Activated CD4-positive, alpha-beta memory T cell treated with anti-CD3 and anti-CD28 coated beads, Interleukin-2, amount 10 ng/mL, durations not matched to agents 7 days and 5 days (primary cell): ENCODE measurements around the gene ZBTB38. TPM values are rescaled to one million over a fixed set of nuclear protein-coding genes. Genes with fewer than 3 reads are reported as not detected.
A peak's percentile ranks its signal among the peaks of the same experiment; 100 is the strongest.

Source experiments
- CTCF ChIA-PET: fragments of 350-600 bp; sonication (Branson Sonifier 250); formaldehyde crosslinking; loops from one replicate; lab custom pipeline; 2021; ENCODE audit warnings: antibody characterized with exemption, inconsistent platforms; lab: Charles Lee
- POLR2A ChIA-PET: fragments of 350-600 bp; sonication (Branson Sonifier 250); formaldehyde crosslinking; loops from one replicate; lab custom pipeline; 2021; ENCODE audit warnings: antibody characterized with exemption; lab: Charles Lee
- DNase-seq: peaks from one replicate; pipeline ENCODE4 v3.0.0-alpha.2; 2020
- H3K27ac Mint-ChIP-seq: one replicate; pipeline ENCODE4 v1.8.0; 2021; ENCODE audit warnings: mild to moderate bottlenecking, mixed read lengths
- H3K27me3 Mint-ChIP-seq: one replicate; pipeline ENCODE4 v1.8.0; 2021; ENCODE audit warnings: mixed read lengths
- H3K36me3 Mint-ChIP-seq: one replicate; pipeline ENCODE4 v1.8.0; 2021; ENCODE audit warnings: low read depth, mixed read lengths
- H3K4me1 Mint-ChIP-seq: one replicate; pipeline ENCODE4 v1.8.0; 2021; ENCODE audit warnings: mixed read lengths
- H3K4me3 Mint-ChIP-seq: one replicate; pipeline ENCODE4 v1.8.0; 2021; ENCODE audit warnings: mild to moderate bottlenecking, mixed read lengths
- H3K9me3 Mint-ChIP-seq: one replicate; pipeline ENCODE4 v1.8.0; 2021; ENCODE audit warnings: mixed read lengths
- total RNA-seq, 2 experiments: library from RNA; stranded (reverse); gene quantifications; one replicate each; pipeline ENCODE4 v1.2.3, GENCODE V29; 2021

The ZBTB38 gene
- total RNA-seq, 2 experiments from 2014 or later, result 36.0 to 39.6 TPM

DNA sequence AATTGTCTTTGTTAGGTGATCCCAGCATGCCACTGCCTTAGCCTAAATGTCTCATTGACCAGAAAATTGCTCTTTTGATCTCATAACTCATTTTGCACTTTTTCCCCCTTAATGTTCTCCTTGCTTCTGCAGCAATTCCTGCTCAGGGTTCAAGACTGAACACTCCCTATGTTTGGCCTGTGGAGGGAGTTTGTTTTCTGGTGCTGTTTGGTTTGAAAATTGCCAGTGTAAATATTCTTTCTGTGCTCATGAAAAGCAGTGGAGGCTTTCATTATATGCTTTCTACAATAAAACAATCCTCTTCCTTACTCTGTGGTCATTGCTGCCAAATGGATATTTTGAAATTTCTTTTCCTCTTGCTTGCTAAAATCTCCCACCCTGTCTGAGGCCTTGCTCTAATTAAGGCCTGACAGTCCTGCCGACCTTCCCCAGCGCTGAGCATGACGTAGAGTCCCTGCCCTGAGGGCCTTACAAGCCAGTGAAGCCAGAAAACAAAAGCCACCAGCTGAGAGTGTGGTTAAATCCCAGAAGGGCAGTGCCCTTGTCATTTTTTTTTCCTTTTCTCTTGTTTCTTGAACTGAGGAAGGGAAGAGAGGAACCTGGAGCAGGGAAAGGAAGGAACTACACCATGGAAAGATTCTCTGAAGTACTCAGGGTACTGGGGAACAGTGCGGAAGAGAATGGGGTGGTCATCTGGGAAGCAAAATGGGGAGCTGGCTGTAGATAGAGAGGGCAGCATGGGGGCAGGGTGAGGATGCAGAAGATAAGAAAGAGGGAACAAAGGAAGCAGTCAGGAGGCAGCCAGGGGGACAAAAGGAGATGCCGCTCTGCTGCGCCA, 24.8 kb downstream of the ZBTB38 start:
- DNase-seq, result no peak
- Mint-ChIP-seq H3K36me3 (peaks cover 12% of the 10 kb centered on the region), H3K4me1 (peaks cover 25% of the 10 kb centered on the region), H3K27ac (no peak overlapping the region), H3K27me3 (no peaks in the 10 kb centered on the region), H3K9me3 (peaks cover 5% of the 10 kb centered on the region), H3K4me3 (no peak overlapping the region)
- POLR2A ChIA-PET, result interaction anchor here (0.9 to 18.6 kb wide), 3 partner anchors 14 to 19 kb away, joined by 3 to 320 read pairs (median 5); no protein-coding TSS in a partner anchor
- CTCF ChIA-PET, result interaction anchor here (0.6 kb wide), 1 partner anchor 530 kb away, joined by 3 read pairs; no protein-coding TSS in a partner anchor

DNA sequence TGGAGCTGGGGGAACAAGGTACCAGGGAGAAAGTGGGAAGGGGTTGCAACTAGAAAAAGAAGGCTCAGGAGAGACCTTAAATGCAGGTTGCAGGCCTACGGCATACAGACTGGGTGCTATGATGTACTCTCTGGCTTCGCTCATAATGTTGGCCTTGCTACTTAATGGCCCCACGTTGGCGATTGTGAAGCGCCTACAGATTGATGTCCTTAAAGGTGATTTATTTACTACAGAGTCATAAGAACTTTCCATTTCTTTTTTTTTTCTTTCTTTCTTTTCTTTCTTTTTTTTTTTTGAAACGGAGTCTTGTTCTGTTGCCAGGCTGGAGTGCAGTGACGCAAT, 25.4 kb downstream of the ZBTB38 start:
- H3K27ac Mint-ChIP-seq, result no peak overlapping the region
- POLR2A ChIA-PET, result interaction anchor here (0.9 to 1.7 kb wide), 2 partner anchors 17 to 19 kb away, joined by 3 to 5 read pairs; no protein-coding TSS in a partner anchor
- H3K4me1 Mint-ChIP-seq, result peaks cover 22% of the 10 kb centered on the region
- H3K27me3 Mint-ChIP-seq, result no peaks in the 10 kb centered on the region
- CTCF ChIA-PET, result no interaction called here
- H3K36me3 Mint-ChIP-seq, result peaks cover 12% of the 10 kb centered on the region
- peaks cover 5% of the 10 kb centered on the region for H3K9me3 Mint-ChIP-seq
- DNase-seq, result no peak
- no peak overlapping the region for H3K4me3 Mint-ChIP-seq

DNA sequence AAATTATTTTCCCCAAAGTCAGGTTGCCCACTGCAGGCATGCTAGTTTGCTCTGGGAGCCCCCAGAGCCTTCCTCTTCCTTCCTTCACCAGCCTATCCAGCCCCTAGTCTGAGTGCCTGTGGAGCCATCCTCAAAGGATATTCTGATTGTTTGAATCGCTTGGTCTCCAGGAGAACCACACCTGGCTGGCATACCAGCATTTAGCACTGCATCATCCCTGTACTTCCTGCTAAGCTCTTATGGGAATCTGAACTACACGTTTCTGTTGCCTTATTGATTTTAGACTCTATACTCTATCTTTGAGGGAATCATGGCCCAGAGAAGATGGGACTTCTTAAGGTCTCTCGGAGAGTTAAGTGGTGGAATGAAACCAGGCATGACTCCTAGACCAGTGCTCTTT, 26.3 kb downstream of the ZBTB38 start:
- ChIA-PET CTCF (no interaction called here), POLR2A (interaction anchor here (1.7 kb wide), 1 partner anchor 18 kb away, joined by 5 read pairs; no protein-coding TSS in a partner anchor)
- no peak overlapping the region for H3K27ac Mint-ChIP-seq
- no peak for DNase-seq
- H3K9me3 Mint-ChIP-seq, result peaks cover 5% of the 10 kb centered on the region
- H3K36me3 Mint-ChIP-seq, result peaks cover 12% of the 10 kb centered on the region
- no peaks in the 10 kb centered on the region for H3K27me3 Mint-ChIP-seq
- H3K4me1 Mint-ChIP-seq, result peaks cover 20% of the 10 kb centered on the region
- no peak overlapping the region for H3K4me3 Mint-ChIP-seq

DNA sequence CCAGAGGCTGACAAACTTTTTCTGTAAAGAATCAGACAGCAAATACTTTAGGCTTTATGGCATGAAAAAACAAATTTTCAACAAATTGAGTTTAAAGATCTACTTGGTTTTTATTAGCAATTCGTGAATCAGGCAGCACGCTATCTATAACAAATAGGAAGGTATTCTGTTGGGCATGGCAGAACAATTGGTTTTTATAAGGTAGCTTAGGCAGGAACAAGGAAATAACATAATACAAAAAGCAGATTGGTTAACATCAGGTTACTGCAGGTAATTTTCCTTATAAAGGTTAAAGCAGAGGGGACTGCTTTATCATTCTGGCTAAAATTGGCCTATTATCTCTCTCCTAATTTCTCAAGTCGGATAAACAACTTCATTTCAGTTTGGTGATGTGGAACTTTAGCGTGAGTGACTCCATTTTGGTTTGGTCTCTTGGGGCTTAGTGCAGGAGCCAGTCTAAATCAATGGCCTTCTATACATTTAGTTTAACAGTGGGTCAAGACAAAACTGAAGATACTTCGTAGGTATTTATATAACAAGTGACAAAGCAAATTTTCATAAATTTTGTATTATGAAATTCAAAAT, 26.8 kb downstream of the ZBTB38 start:
- Mint-ChIP-seq H3K27ac (no peak overlapping the region), H3K36me3 (peaks cover 12% of the 10 kb centered on the region), H3K9me3 (peaks cover 5% of the 10 kb centered on the region), H3K27me3 (no peaks in the 10 kb centered on the region), H3K4me1 (peaks cover 23% of the 10 kb centered on the region), H3K4me3 (no peak overlapping the region)
- DNase-seq, result no peak
- ChIA-PET POLR2A (no interaction called here), CTCF (no interaction called here)

DNA sequence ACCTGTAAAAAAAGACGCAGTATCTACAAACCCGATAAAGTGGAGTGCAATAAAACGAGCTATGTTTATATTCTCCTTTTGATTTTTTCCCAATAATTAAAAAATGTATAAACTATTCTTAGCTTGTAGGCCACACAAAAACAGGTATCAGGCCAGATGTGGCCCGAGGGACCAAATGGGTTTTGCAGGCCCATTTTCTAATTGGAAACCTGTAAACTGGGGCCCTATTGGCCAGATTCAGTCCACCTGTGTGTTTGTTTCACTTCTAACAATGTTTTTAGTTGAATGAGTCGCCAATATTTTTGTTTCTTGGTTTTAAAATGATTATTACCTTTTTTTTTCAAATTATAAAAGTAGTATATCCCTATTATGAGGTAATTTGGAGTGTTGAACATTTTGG, 29.7 kb downstream of the ZBTB38 start:
- H3K4me3 Mint-ChIP-seq, result no peak overlapping the region
- ChIA-PET POLR2A (interaction anchor here (1.3 to 1.6 kb wide), 2 partner anchors 87 to 90 kb away, joined by 5 to 6 read pairs; no protein-coding TSS in a partner anchor), CTCF (interaction anchor here (1.2 to 1.6 kb wide), 4 partner anchors 10 to 44 kb away, joined by 3 to 4 read pairs (median 3); no protein-coding TSS in a partner anchor)
- peaks cover 5% of the 10 kb centered on the region for H3K9me3 Mint-ChIP-seq
- no peak overlapping the region for H3K27ac Mint-ChIP-seq
- H3K36me3 Mint-ChIP-seq, result peaks cover 13% of the 10 kb centered on the region
- peaks cover 28% of the 10 kb centered on the region for H3K4me1 Mint-ChIP-seq
- DNase-seq, result no peak
- no peaks in the 10 kb centered on the region for H3K27me3 Mint-ChIP-seq

DNA sequence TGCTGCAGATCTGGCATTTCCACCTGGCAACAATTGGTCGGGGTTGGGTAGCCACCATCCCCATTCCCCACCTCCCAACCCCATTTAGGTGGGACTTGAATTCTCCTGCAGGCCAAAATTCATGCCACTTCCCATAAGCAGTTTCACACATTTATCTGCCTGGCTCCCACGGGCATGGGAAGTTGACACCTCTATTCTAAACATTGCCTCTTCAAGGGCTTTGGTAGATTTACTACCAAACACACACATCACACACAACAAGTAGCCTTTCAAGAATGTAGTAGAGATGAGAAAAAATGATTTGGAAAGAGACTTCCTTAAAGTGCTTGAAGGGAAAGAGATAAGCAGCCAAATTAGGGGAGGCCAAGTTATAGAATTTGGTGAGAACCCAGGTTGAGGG, 30.9 kb downstream of the ZBTB38 start:
- H3K27me3 Mint-ChIP-seq, result no peaks in the 10 kb centered on the region
- peaks cover 5% of the 10 kb centered on the region for H3K9me3 Mint-ChIP-seq
- H3K4me3 Mint-ChIP-seq, result no peak overlapping the region
- ChIA-PET CTCF (no interaction called here), POLR2A (no interaction called here)
- peaks cover 37% of the 10 kb centered on the region for H3K4me1 Mint-ChIP-seq
- no peak for DNase-seq
- H3K36me3 Mint-ChIP-seq, result peaks cover 21% of the 10 kb centered on the region
- no peak overlapping the region for H3K27ac Mint-ChIP-seq

DNA sequence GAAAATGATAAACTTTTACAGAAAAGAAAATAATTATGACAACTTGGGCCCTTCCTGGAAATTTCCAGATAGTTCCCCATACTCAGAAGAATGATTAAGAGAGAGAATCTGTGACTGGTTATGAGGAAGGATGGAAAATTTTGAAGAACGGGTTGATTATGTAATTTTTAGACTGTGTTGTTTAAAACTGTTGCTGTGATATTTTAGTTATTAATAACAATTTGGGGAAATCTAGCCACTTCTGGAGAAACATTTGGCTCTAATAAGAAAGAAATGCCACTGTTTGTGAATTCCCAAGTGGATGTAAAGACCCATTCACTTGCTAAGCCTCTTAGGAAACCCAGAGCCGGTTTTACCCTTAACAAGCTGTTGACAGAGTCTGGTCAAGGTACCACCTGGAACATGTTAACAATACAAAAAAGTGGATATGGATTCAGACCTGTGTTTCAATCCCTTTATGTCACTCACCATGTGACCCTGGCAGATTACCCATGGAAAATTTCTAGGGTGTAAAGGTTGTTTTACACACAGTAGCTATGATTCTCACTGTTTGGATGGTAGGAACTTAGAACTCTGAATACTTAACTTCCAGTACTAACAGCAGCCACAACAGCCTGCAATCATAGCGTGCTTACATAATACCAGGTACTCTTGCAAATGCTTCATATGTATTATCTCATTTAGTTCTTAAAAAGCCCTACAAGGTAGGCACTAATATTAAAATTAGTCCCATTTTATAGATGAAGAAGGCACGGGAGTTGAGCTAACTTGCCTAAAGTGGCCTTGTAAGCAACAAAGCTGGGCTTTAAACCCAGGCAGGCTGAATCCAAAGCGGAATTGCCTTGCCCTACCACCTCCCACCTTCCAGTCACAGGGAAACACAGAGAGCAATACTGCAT, 32.0 kb downstream of the ZBTB38 start:
- POLR2A ChIA-PET, result interaction anchor here (1.4 to 15.6 kb wide), 3 partner anchors 12 to 27 kb away, joined by 6 to 320 read pairs (median 7); no protein-coding TSS in a partner anchor
- no peak for DNase-seq

DNA sequence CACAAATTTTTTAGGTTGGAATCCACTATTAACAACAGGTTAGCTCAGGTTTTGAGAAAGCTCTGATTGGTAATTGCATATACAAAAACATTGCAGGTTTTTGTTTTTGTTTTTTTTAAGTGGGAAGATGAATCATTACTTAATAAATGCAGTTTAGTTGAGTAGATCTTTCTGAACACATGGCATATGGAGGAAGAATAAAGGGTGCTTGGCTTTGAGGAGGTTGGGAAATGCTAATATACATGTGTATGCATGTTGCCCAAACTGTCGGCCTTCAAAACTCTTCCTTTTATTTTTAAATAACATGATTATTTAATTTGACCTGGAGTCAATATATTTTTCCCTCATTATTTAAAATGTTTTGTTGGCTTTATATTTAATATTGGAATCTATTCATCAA, 32.8 kb downstream of the ZBTB38 start:
- Mint-ChIP-seq H3K27me3 (no peaks in the 10 kb centered on the region), H3K9me3 (peaks cover 5% of the 10 kb centered on the region), H3K36me3 (peaks cover 36% of the 10 kb centered on the region), H3K27ac (peak overlapping the region; percentile 36), H3K4me1 (peaks cover 51% of the 10 kb centered on the region), H3K4me3 (peak overlapping the region; percentile 74)
- DNase-seq, result no peak
- ChIA-PET CTCF (interaction anchor here (1.0 to 2.0 kb wide), 8 partner anchors 10 to 54 kb away, joined by 3 to 10 read pairs (median 4); no protein-coding TSS in a partner anchor), POLR2A (interaction anchor here (0.8 to 15.6 kb wide), 5 partner anchors 11 to 28 kb away, joined by 3 to 320 read pairs (median 6); no protein-coding TSS in a partner anchor)

More for the DNA sequence above, 32.0 kb downstream of the ZBTB38 start:
- Mint-ChIP-seq H3K4me3 (peak overlapping the region; percentile 40), H3K27ac (no peak overlapping the region), H3K9me3 (peaks cover 5% of the 10 kb centered on the region), H3K27me3 (no peaks in the 10 kb centered on the region), H3K4me1 (peaks cover 44% of the 10 kb centered on the region), H3K36me3 (peaks cover 30% of the 10 kb centered on the region)
- CTCF ChIA-PET, result interaction anchor here (1.2 to 2.0 kb wide), 6 partner anchors 10 to 54 kb away, joined by 3 to 10 read pairs (median 4); no protein-coding TSS in a partner anchor

DNA sequence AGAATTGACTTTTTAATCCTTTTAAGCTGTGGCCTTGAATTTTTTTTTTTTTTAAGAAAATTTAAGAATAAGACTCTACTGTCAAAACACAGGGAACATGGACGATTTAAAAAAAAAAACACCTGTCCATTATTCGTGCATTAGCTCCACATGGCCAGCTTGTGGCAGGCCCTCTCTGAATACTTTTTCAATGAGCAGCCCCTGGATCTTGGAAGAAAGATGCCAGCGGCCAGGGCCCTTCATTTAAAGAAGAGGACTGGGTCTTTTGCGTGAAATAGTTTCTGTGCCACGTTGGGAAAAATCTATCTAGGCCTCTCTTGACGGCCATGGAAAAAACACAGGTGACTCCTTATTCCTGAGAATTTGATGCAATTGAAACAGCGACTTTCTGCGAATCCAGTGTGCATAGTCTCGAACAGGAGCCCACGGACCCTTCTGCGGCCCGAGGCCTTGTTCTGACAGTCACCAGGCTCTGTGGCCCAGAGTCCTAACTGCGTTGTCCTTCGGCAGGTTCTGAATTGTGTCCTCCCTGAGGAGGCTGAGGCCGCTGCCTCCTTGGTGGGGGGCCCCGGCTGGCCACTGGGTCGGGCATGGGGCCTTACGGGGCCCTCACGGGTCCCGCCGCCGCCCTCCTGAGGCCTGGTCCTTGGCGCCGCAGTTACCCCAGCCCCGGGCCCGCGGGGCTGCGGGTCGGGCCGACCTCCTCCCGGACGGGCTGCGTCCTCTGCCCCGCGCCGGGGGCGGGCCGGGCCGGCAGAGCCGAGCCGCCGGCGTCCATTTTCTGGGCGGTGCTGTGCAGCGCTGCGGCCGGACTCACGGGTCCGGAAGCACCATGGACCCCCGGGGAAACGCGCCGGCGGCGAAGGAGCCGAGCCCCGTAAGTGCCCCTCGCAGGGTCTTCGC, 33.5 kb downstream of the ZBTB38 start:
- POLR2A ChIA-PET, result interaction anchor here (0.8 to 15.6 kb wide), 7 partner anchors 9 to 29 kb away, joined by 3 to 320 read pairs (median 7); no protein-coding TSS in a partner anchor
- peak overlapping the region; percentile 73 for H3K27ac Mint-ChIP-seq
- H3K27me3 Mint-ChIP-seq, result no peaks in the 10 kb centered on the region
- peaks cover 3% of the 10 kb centered on the region for H3K9me3 Mint-ChIP-seq
- peaks cover 58% of the 10 kb centered on the region for H3K4me1 Mint-ChIP-seq
- H3K4me3 Mint-ChIP-seq, result peak overlapping the region; percentile 74
- DNase-seq, result peak; percentile 63
- peaks cover 41% of the 10 kb centered on the region for H3K36me3 Mint-ChIP-seq
- CTCF ChIA-PET, result interaction anchor here (1.0 to 2.0 kb wide), 8 partner anchors 9 to 53 kb away, joined by 3 to 10 read pairs (median 4); no protein-coding TSS in a partner anchor

DNA sequence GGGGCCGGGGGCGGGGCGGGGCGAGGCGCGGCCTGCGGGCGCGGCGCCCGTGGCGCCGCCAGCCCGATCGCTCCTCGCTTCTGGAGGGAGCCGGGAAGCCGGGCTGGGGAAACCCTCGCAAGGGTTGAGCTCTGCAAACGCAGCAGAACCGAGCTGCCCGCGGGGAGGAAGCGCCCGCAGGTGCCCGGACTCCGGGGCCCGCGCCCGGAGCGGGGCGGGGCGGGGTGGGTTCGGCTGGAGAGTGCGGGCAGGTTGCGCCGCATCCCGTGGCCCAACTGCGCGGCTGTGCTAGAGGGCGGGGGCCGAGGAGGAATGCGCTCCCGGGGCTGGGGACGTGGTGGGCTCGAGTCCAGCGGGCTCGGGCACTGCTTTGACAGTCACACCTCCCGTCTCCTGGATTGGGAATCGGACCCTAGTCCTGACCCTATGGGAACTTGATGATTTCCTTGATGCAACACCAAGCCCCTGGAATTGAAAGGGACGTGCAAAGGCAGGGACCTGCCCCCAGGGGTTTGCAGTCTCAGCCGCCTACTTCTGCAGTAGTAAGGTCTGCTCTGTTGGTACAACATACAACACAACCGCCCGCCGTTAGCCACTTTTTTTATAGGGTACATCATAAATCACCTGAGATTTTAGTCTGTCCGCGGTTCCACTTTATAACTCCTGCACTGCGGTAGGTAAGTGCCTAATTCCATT, 34.3 kb downstream of the ZBTB38 start:
- Mint-ChIP-seq H3K4me1 (peaks cover 63% of the 10 kb centered on the region), H3K36me3 (peaks cover 38% of the 10 kb centered on the region), H3K27ac (peak overlapping the region; percentile 81), H3K27me3 (no peaks in the 10 kb centered on the region), H3K4me3 (peak overlapping the region; percentile 84), H3K9me3 (no peaks in the 10 kb centered on the region)
- peak; percentile 56 for DNase-seq
- POLR2A ChIA-PET, result interaction anchor here (0.5 to 15.6 kb wide), 6 partner anchors 8 to 624 kb away, joined by 3 to 320 read pairs (median 8); no protein-coding TSS in a partner anchor
- CTCF ChIA-PET, result interaction anchor here (1.3 to 1.4 kb wide), 3 partner anchors 9 to 57 kb away, joined by 3 to 4 read pairs (median 3); no protein-coding TSS in a partner anchor
